ENCODE measurements around the gene ITGB7. TPM values are rescaled to one million over a fixed set of nuclear protein-coding genes. Genes with fewer than 3 reads are reported as not detected.

The ITGB7 gene
- total and polyA plus RNA-seq, 3 donors from 2014 or later: 0.24 to 3.7 (median 1.2) TPM

DNA sequence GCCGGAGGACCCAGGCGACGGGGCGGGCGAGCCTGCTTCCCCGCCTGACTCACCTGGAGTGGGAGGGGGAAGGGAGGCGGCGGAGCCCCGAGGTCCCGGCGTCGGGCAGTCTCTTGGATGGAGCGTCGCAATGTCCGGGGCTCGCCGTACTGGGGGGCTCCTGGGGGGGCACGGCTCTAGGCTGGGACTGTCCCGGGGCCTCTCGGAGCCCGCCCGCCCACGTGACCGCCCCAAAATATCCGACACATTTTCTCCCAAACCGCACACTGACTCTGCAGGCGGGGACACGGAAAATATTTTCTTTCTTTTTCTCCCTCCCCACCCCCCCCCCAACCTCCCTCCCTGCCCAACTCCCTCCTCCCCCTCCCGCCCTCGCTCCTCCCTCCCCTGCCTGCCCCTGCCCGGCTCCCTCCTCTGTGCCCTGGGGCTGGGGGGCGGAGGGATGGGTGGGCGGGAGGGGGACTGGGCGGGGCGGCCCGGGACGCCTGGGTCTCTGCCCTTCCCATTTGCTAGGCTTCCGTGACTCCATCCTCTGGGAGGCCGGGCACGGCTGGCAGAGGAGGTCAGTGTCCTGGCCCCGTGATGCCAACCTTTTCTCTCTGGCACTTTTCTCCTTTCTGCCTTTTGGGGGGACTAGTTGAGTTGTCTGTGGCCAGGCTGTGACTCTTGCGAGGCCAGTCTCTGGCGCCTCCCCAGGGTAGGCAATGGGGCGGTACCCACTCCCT is 25.0 kb upstream of the ITGB7 start, which contains the start of gene RARG:
Gene RARG (minus strand): TSS at position 289 of the 725 bp plus-strand sequence. CDS start 4,664 bp downstream, outside the sequence.
- DNase-seq: no peak
- Histone ChIP-seq H3K27ac (peak within 1 kb of the TSS; percentile 59 to 79), H3K4me1 (peaks cover 27% of the 10 kb centered on the region), H3K9me3 (no peaks in the 10 kb centered on the region), H3K4me3 (peak within 1 kb of the TSS; percentile 55 to 77), H3K27me3 (no peaks in the 10 kb centered on the region), H3K36me3 (ENCODE audit: low read depth, missing control alignments) (no peaks in the 10 kb centered on the region)
- 3 to 5% methylated on average over 20 to 36 of the region's 44 CpGs for WGBS, 2 donors
- intact Hi-C loops (cut with DNase I; ENCODE audit: low total_unique reads): no loop called here
- TF ChIP-seq, protein P1, sequence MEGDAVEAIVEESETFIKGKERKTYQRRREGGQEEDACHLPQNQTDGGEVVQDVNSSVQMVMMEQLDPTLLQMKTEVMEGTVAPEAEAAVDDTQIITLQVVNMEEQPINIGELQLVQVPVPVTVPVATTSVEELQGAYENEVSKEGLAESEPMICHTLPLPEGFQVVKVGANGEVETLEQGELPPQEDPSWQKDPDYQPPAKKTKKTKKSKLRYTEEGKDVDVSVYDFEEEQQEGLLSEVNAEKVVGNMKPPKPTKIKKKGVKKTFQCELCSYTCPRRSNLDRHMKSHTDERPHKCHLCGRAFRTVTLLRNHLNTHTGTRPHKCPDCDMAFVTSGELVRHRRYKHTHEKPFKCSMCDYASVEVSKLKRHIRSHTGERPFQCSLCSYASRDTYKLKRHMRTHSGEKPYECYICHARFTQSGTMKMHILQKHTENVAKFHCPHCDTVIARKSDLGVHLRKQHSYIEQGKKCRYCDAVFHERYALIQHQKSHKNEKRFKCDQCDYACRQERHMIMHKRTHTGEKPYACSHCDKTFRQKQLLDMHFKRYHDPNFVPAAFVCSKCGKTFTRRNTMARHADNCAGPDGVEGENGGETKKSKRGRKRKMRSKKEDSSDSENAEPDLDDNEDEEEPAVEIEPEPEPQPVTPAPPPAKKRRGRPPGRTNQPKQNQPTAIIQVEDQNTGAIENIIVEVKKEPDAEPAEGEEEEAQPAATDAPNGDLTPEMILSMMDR (IDR thresholded peaks at IDR 0.05): no peak
- TF ChIP-seq POLR2A (IDR thresholded peaks at IDR 0.05): no peak

DNA sequence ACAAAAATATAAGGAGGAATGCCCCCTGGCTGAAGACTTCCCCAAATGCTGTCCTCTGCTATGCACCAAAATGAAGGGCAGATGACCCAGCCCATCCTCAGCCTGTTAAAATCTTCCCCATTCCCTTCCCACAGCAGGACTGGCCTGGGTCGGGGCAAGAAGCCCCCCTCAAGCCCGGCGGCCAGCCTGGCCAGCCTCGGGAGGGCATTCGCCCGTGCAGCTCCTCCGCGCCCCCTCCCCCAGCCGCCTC is 24.5 kb upstream of the ITGB7 start:
- no peaks in the 10 kb centered on the region for H3K9me3 ChIP-seq
- no peaks in the 10 kb centered on the region for H3K27me3 ChIP-seq
- no peaks in the 10 kb centered on the region for H3K36me3 ChIP-seq (ENCODE audit: low read depth, missing control alignments)
- WGBS, 2 donors: 1% methylated on average over 9 of the region's 9 CpGs; no CpG with 5 or more reads in 1 of the 2 donors
- peak overlapping the region; percentile 55 to 77 for H3K4me3 ChIP-seq
- no peak for DNase-seq
- H3K4me1 ChIP-seq: peaks cover 27% of the 10 kb centered on the region
- peak overlapping the region; percentile 59 to 79 for H3K27ac ChIP-seq
- intact Hi-C loops (cut with DNase I; ENCODE audit: low total_unique reads): no loop called here
- TF ChIP-seq POLR2A (IDR thresholded peaks at IDR 0.05): no peak
- TF ChIP-seq, protein P1 (IDR thresholded peaks at IDR 0.05): no peak

DNA sequence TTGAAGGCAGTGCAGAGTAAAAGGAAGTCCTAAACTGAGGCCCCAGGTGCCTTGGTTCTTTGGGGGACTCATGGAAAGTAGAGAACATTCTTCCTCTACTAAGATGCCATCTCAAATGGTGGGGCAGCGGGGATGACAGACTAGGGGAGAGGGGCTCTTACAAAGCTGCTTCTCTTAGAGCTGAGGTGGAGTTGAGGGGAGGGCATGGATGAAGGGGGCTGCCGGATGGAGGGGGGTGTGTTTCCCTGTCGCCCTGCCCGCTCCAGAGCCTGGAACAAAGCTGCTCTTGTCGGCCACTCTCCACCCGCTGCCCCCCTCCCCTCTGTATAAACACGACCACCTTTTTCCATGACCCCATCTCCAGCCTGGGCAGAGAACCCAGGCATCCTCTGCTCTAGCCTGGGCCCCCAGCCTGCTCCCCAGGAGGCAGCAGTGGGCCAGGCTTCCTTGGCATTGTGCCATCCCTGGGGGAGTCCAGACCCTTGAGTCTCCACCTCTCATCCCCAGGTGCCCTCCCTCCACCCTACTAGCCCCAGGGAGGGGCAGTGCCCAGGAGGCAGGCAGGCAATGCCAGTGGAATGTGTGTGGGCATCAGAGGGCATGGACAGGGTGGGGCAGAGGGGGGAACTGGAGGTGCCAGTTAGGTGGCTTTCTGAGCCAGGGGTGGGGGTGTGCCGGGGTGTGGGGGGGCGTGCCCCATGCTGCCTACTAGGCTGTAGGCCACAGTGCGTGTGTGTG is 23.2 kb upstream of the ITGB7 start:
- no peak overlapping the region for H3K27ac ChIP-seq
- intact Hi-C loops (cut with DNase I; ENCODE audit: low total_unique reads): no loop called here

DNA sequence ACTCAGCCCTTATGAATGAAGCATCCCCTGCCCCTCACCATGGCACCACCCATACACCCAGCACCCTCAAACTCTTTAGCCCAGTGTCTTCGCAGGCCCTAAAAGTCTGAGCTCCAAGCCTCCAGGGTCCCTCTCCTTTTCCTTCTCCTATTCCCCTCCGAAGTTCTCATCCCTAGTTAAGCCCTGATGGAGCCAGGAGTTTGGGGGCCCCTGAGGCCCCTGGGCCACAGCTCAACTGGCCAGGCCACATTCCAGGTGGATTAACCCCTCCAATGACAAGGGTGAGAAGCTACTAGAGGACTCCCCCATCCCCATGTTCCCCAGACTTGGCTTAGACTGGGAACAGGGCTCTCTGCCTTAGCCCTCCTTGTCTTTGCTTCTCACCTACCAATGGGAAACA is 22.4 kb upstream of the ITGB7 start:
- WGBS, 2 donors: 93 to 94% methylated on average over 2 of the region's 2 CpGs
- no peak overlapping the region for H3K27ac ChIP-seq
- H3K36me3 ChIP-seq (ENCODE audit: low read depth, missing control alignments): no peaks in the 10 kb centered on the region
- intact Hi-C loops (cut with DNase I; ENCODE audit: low total_unique reads): no loop called here
- DNase-seq: no peak
- no peak overlapping the region for H3K4me3 ChIP-seq
- H3K9me3 ChIP-seq: no peaks in the 10 kb centered on the region
- H3K4me1 ChIP-seq: peaks cover 27% of the 10 kb centered on the region
- no peak for TF ChIP-seq POLR2A (IDR thresholded peaks at IDR 0.05)
- TF ChIP-seq, protein P1 (IDR thresholded peaks at IDR 0.05): no peak
- no peaks in the 10 kb centered on the region for H3K27me3 ChIP-seq

More for the DNA sequence above, 23.2 kb upstream of the ITGB7 start:
- H3K36me3 ChIP-seq (ENCODE audit: low read depth, missing control alignments): no peaks in the 10 kb centered on the region
- H3K27me3 ChIP-seq: no peaks in the 10 kb centered on the region
- no peak for TF ChIP-seq POLR2A (IDR thresholded peaks at IDR 0.05)
- TF ChIP-seq, protein P1 (IDR thresholded peaks at IDR 0.05): no peak
- peaks cover 27% of the 10 kb centered on the region for H3K4me1 ChIP-seq
- no peaks in the 10 kb centered on the region for H3K9me3 ChIP-seq
- H3K4me3 ChIP-seq: no peak overlapping the region
- 68 to 77% methylated on average over 4 to 10 of the region's 10 CpGs for WGBS, 2 donors
- DNase-seq: no peak
